A549 (cell line): ENCODE data around the gene CARD19. TPM values are rescaled to one million over a fixed set of nuclear protein-coding genes. Genes with fewer than 3 reads are reported as not detected.

ENCODE experiments used
- ATAC-seq, 2 experiments: fragments of 200-7000 bp in 1 of 2; fragments of >200 bp in 1 of 2; cut with Nextera tagmentation in 1 of 2; cut with Tn5 transposase in 1 of 2; 3 replicates each; pipeline versions ENCODE4 v1.8.0 to v1.9.1; 2018 to 2020; ENCODE audit warnings: mild to moderate bottlenecking in 1 of 2, moderate library complexity in 1 of 2
- CTCF ChIA-PET: fragments of 300-600 bp; sonication (Branson Sonifier 250); formaldehyde crosslinking; extraction: SDS; loops from one replicate; lab custom pipeline; 2021; ENCODE audit warnings: antibody characterized with exemption, inconsistent platforms; lab: Yijun Ruan, JAX
- POLR2A ChIA-PET: fragments of 350-600 bp; formaldehyde crosslinking; extraction: SDS; loops from one replicate; lab custom pipeline; 2021; ENCODE audit warnings: antibody characterized with exemption, inconsistent platforms; lab: Yijun Ruan, JAX
- DNase-seq, 2 experiments: peaks; one replicate each; pipeline versions ENCODE4 v3.0.0 to v3.0.0-alpha.2; 2011 to 2016; ENCODE audit warnings: low read depth in 1 of 2, low spot score in 1 of 2
- FAIRE-seq: peaks from 2 replicates; lab custom pipeline; 2011; peaks lifted over from hg19 to GRCh38; lab: Jason Lieb, UNC
- H3K27ac ChIP-seq, 2 experiments: fragments of >200 bp; sonication (Bioruptor Twin); formaldehyde crosslinking; 3 replicates each; pipeline ENCODE4 v1.5.1; 2016 to 2017
- H3K4me1 ChIP-seq: fragments of >200 bp; sonication (Bioruptor Twin); formaldehyde crosslinking; 3 replicates; pipeline ENCODE4 v1.6.1; 2016
- H3K4me2 ChIP-seq: fragments of >200 bp; sonication (Bioruptor Twin); formaldehyde crosslinking; 3 replicates; pipeline ENCODE4 v1.6.1; 2016
- H3K4me3 ChIP-seq: fragments of >200 bp; sonication (Bioruptor Twin); formaldehyde crosslinking; 3 replicates; pipeline ENCODE4 v1.5.1; 2016
- H3K9me3 ChIP-seq: fragments of >200 bp; sonication (Bioruptor Twin); formaldehyde crosslinking; 3 replicates; pipeline ENCODE4 v1.6.1; 2016
- BHLHE40 ChIP-seq: IDR thresholded peaks from 2 replicates; pipeline ENCODE4 v1.6.1; 2012; ENCODE audit warnings: low read depth, low read length, inconsistent platforms
- E2F6 ChIP-seq: IDR thresholded peaks from 2 replicates; pipeline ENCODE4 v1.6.1; 2012; ENCODE audit warnings: low read depth, borderline replicate concordance
- EHF ChIP-seq: fragments of 250-450 bp; sonication (Bioruptor Pico); IDR thresholded peaks from 2 replicates; pipeline ENCODE4 v1.5.0; 2020; ENCODE audit warnings: mild to moderate bottlenecking
- EP300 ChIP-seq, 2 experiments: fragments of >200 bp; sonication (Bioruptor Twin); formaldehyde crosslinking; IDR thresholded peaks; 2 replicates in 1 of 2; 3 replicates in 1 of 2; pipeline ENCODE4 v1.6.1; 2016 to 2017
- HDAC2 ChIP-seq: fragments of 200-600 bp; sonication (generic); IDR thresholded peaks from 2 replicates; pipeline ENCODE4 v1.6.1; 2016
- HOXB5 ChIP-seq: fragments of 250-450 bp; sonication (Bioruptor Pico); IDR thresholded peaks from 2 replicates; pipeline ENCODE4 v1.5.0; 2020; ENCODE audit warnings: mild to moderate bottlenecking, moderate library complexity
- MAFK ChIP-seq: fragments of 450-650 bp; IDR thresholded peaks from 2 replicates; pipeline ENCODE4 v1.6.1; 2014; ENCODE audit not compliant: partially characterized antibody
- NPAS2 ChIP-seq: fragments of 250-450 bp; sonication (Bioruptor Pico); IDR thresholded peaks from 2 replicates; pipeline ENCODE4 v1.8.0; 2022; ENCODE audit warnings: mild to moderate bottlenecking, moderate library complexity, borderline replicate concordance
- NR3C1 ChIP-seq: fragments of >200 bp; sonication (Bioruptor Twin); formaldehyde crosslinking; IDR thresholded peaks from 3 replicates; pipeline ENCODE4 v1.6.1; 2017
- POLR2A ChIP-seq: IDR thresholded peaks from 2 replicates; pipeline ENCODE4 v1.6.1; 2012; ENCODE audit warnings: mild to moderate bottlenecking, low read length
- RAD21 ChIP-seq, 2 experiments: fragments of >200 bp in 1 of 2; sonication (Bioruptor Twin) in 1 of 2; formaldehyde crosslinking in 1 of 2; IDR thresholded peaks in 1 of 2; conservative IDR thresholded peaks in 1 of 2; 2 replicates in 1 of 2; 3 replicates in 1 of 2; pipeline ENCODE4 v1.6.1; 2012 to 2018; ENCODE audit warnings: inconsistent platforms in 1 of 2
- RCOR1 ChIP-seq: fragments of 150-350 bp; IDR thresholded peaks from 2 replicates; pipeline ENCODE4 v1.6.1; 2014; ENCODE audit warnings: antibody characterized with exemption, low read length, low read depth
- RNF2 ChIP-seq: fragments of 200-600 bp; sonication (generic); IDR thresholded peaks from 2 replicates; pipeline ENCODE4 v1.6.1; 2016; ENCODE audit warnings: low read depth, mild to moderate bottlenecking, antibody characterized with exemption, moderate library complexity, borderline replicate concordance
- SMC3 ChIP-seq: fragments of >200 bp; sonication (Bioruptor Twin); formaldehyde crosslinking; IDR thresholded peaks from 3 replicates; pipeline ENCODE4 v1.6.1; 2018; ENCODE audit warnings: inconsistent platforms
- TP53 ChIP-seq: fragments of 250-450 bp; sonication (Bioruptor Pico); IDR thresholded peaks from 2 replicates; pipeline ENCODE4 v1.5.0; 2021; ENCODE audit warnings: mild to moderate bottlenecking, moderate library complexity
- ZC3H11A ChIP-seq: fragments of 450-650 bp; IDR thresholded peaks from 2 replicates; pipeline ENCODE4 v1.6.1; 2014; ENCODE audit warnings: antibody characterized with exemption, mild to moderate bottlenecking
- ZSCAN20 ChIP-seq: fragments of 250-450 bp; sonication (Bioruptor Pico); IDR thresholded peaks from 2 replicates; pipeline ENCODE4 v1.8.0; 2022; ENCODE audit warnings: mild to moderate bottlenecking, moderate library complexity
- WGBS: methylation state at CpG from one replicate; pipeline ENCODE4 v1.1.6; 2017; ENCODE audit errors: missing lambda C conversion rate; 5-methylcytosine and 5-hydroxymethylcytosine counted together
- polyA plus RNA-seq, 4 experiments: library from polyadenylated mRNA; depleted of rRNA in 3 of 4; stranded (reverse); fragments of >200 nt; fragmentation: RNase III in 1 of 4; extraction: RNeasy Plus Mini Kit Qiagen cat#74134 plus additional on column Dnase treatment in 1 of 4; gene quantifications; 2 replicates in 3 of 4; 3 replicates in 1 of 4; pipeline ENCODE4 v1.2.3, GENCODE V29; 2011 to 2017
- TF ChIP-seq, protein P1 (sequence below): fragments of 450-650 bp; IDR thresholded peaks from 2 replicates; pipeline ENCODE4 v1.6.1; 2014; ENCODE audit warnings: antibody characterized with exemption
- TF ChIP-seq, protein P2 (sequence below): fragments of >200 bp; sonication (Bioruptor Twin); formaldehyde crosslinking; IDR thresholded peaks from 3 replicates; pipeline ENCODE4 v1.5.1; 2016
- TF ChIP-seq, protein P3 (sequence below): fragments of >200 bp; sonication (Bioruptor Twin); formaldehyde crosslinking; IDR thresholded peaks from 2 replicates; pipeline ENCODE4 v1.6.1; 2016

CARD19 gene
- polyA plus RNA-seq, 2 of the 4 experiments (the other 2 are of a cell fraction), result 27.6 to 30.3 TPM

DNA sequence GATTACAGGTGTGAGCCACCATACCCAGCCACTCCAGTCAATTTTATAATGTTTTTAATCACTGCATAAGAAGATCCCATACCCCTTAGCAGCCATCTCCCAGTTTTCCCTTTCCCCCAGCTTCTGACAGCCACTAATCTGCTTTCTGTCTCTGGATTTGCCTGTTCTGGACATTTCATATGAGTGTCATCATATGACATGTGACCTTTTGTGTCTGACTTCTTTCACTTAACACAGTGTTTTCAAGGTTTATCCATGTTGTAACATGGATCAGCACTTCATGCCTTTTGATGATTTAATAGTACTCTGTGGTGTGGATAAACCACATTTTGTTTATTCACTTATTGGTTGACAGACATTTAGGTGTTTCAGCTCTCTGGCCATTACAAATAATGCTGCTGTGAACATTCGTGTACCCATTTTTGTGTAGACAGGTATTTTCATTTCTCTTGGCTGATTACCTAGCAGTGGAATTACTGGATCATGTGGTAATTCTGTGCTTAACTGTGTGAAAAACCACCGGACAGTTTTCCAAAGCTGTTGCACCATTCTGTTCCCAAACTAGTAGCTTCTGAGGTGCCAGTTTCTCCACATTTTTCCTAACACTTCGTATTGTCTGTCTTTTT, 28.9 kb upstream of the CARD19 start:
- no peak overlapping the region for H3K27ac ChIP-seq
- CTCF ChIA-PET, result interaction anchor here (0.7 kb wide), 1 partner anchor 18 kb away, joined by 5 read pairs; no protein-coding TSS in a partner anchor
- FAIRE-seq (no peak), ATAC-seq (no peak), DNase-seq (no peak)
- H3K4me2 ChIP-seq, result no peak overlapping the region
- H3K4me3 ChIP-seq, result no peak overlapping the region
- POLR2A ChIA-PET, result interaction anchor here (0.7 kb wide), 1 partner anchor 66 kb away, joined by 5 read pairs; no protein-coding TSS in a partner anchor
- no peaks in the 10 kb centered on the region for H3K9me3 ChIP-seq
- 0 out of 3 replicates have a peak, but pooled peaks cover 4% of the 10 kb centered on the region for H3K4me1 ChIP-seq
- WGBS, result 60% methylated on average over 3 of the region's 3 CpGs
- TF ChIP-seq RCOR1 (no peak), E2F6 (no peak), RNF2 (no peak), RAD21 (conservative IDR thresholded peaks at IDR 0.05 in 1 of 2, IDR thresholded peaks at IDR 0.05 in 1 of 2) (no peak), HOXB5 (CRISPR knock-in tag) (no peak)

GRCh38 chr9:93068956-93069355, 27.1 kb upstream of the CARD19 start:
- 85% methylated on average over 4 of the region's 4 CpGs for WGBS
- DNase-seq (no peak), ATAC-seq (no peak), FAIRE-seq (no peak)
- Histone ChIP-seq H3K4me2 (no peak overlapping the region), H3K4me1 (0 out of 3 replicates have a peak, but pooled peaks cover 12% of the 10 kb centered on the region), H3K9me3 (no peaks in the 10 kb centered on the region)
- ChIA-PET CTCF (interaction anchor here (1.0 kb wide), 1 partner anchor 66 kb away, joined by 4 read pairs; no protein-coding TSS in a partner anchor), POLR2A (no interaction called here)
- TF ChIP-seq EHF (no peak), EP300 (IDR thresholded peaks at IDR 0.05) (no peak), POLR2A (no peak), ZSCAN20 (no peak), NR3C1 (no peak), SMC3 (no peak), HDAC2 (no peak), HOXB5 (CRISPR knock-in tag) (no peak), TP53 (CRISPR knock-in tag) (no peak), NPAS2 (CRISPR knock-in tag) (no peak), MAFK (no peak), ZC3H11A (no peak)
- TF ChIP-seq, protein P1, sequence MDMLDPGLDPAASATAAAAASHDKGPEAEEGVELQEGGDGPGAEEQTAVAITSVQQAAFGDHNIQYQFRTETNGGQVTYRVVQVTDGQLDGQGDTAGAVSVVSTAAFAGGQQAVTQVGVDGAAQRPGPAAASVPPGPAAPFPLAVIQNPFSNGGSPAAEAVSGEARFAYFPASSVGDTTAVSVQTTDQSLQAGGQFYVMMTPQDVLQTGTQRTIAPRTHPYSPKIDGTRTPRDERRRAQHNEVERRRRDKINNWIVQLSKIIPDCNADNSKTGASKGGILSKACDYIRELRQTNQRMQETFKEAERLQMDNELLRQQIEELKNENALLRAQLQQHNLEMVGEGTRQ, result no peak
- TF ChIP-seq, protein P2, sequence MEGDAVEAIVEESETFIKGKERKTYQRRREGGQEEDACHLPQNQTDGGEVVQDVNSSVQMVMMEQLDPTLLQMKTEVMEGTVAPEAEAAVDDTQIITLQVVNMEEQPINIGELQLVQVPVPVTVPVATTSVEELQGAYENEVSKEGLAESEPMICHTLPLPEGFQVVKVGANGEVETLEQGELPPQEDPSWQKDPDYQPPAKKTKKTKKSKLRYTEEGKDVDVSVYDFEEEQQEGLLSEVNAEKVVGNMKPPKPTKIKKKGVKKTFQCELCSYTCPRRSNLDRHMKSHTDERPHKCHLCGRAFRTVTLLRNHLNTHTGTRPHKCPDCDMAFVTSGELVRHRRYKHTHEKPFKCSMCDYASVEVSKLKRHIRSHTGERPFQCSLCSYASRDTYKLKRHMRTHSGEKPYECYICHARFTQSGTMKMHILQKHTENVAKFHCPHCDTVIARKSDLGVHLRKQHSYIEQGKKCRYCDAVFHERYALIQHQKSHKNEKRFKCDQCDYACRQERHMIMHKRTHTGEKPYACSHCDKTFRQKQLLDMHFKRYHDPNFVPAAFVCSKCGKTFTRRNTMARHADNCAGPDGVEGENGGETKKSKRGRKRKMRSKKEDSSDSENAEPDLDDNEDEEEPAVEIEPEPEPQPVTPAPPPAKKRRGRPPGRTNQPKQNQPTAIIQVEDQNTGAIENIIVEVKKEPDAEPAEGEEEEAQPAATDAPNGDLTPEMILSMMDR, result no peak
- TF ChIP-seq, protein P3, sequence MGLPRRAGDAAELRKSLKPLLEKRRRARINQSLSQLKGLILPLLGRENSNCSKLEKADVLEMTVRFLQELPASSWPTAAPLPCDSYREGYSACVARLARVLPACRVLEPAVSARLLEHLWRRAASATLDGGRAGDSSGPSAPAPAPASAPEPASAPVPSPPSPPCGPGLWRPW, result no peak
- TF ChIP-seq, all 56 proteins: peak for 0
- H3K27ac ChIP-seq, result no peak overlapping the region
- no peak overlapping the region for H3K4me3 ChIP-seq

DNA sequence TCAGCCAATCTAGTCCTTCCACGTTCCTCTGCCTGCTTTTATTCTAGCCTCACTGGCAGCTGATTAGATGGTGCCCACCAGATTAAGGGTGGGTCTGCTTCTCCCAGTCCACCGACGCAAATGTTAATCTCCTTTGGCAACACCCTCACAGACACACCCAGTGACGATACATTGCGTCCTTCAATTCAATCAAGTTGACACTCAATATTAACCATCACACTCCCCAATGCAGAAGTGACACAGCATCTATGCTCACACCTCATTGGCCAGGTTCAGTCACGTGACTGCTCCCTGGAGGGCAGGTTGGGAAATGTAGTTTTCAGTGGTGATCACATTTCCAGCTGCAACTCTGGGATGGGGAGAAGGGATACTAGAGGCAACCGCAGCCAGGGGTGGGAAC, 24.6 kb upstream of the CARD19 start:
- ChIA-PET CTCF (interaction anchor here (0.8 to 1.6 kb wide), 3 partner anchors 38 to 398 kb away, joined by 3 read pairs; no protein-coding TSS in a partner anchor), POLR2A (no interaction called here)
- Histone ChIP-seq H3K4me3 (no peak overlapping the region), H3K27ac (no peak overlapping the region), H3K4me1 (0 out of 3 replicates have a peak, but pooled peaks cover 12% of the 10 kb centered on the region), H3K4me2 (no peak overlapping the region), H3K9me3 (no peaks in the 10 kb centered on the region)
- DNase-seq (peak; percentile 47 to 57), FAIRE-seq (no peak), ATAC-seq (peak in 1 of 2 experiments; percentile 75; a peak in 3 of 6 replicates)
- 84% methylated on average over 7 of the region's 7 CpGs for WGBS
- TF ChIP-seq, protein P1, result peak; percentile 79
- no peak for TF ChIP-seq BHLHE40
- TF ChIP-seq, all 56 proteins: peak for 1
